AG04449 (cell line): ENCODE data around the gene MFSD2B.
"Not testable (repeated sequence)": the region's sequence is repeated elsewhere in the genome, so short reads cannot be mapped to it uniquely, and the experiment has no call there.

Experiments used
- CTCF ChIA-PET: fragments of 350-600 bp; formaldehyde crosslinking; extraction: SDS; loops from one replicate; lab custom pipeline; 2021; ENCODE audit warnings: antibody characterized with exemption; lab: Yijun Ruan, JAX
- POLR2A ChIA-PET: fragments of 400-600, 350-600 bp; formaldehyde crosslinking; extraction: SDS; loops from one replicate; lab custom pipeline; 2020; ENCODE audit warnings: antibody characterized with exemption, inconsistent platforms; lab: Yijun Ruan, JAX
- DNase-seq: peaks from one replicate; pipeline ENCODE4 v3.0.0-alpha.2; 2010; ENCODE audit warnings: low read depth, low spot score
- H3K4me3 ChIP-seq: 2 replicates; pipeline ENCODE4 v1.5.1; 2011; ENCODE audit warnings: low read depth, mild to moderate bottlenecking, control low read depth, low read length
- CTCF ChIP-seq: IDR thresholded peaks from one replicate; pipeline ENCODE4 v1.5.1; 2011; ENCODE audit warnings: mild to moderate bottlenecking, moderate library complexity, low read length, control low read depth, inconsistent platforms; ENCODE audit not compliant: insufficient read depth; ENCODE audit errors: missing control alignments

The MFSD2B gene

GRCh38 chr2:24040511-24040910 lies 30.6 kb downstream of the MFSD2B start:
- POLR2A ChIA-PET = no interaction called here
- no peak for DNase-seq
- TF ChIP-seq CTCF = no peak
- CTCF ChIA-PET = no interaction called here
- no peak overlapping the region for H3K4me3 ChIP-seq

DNA sequence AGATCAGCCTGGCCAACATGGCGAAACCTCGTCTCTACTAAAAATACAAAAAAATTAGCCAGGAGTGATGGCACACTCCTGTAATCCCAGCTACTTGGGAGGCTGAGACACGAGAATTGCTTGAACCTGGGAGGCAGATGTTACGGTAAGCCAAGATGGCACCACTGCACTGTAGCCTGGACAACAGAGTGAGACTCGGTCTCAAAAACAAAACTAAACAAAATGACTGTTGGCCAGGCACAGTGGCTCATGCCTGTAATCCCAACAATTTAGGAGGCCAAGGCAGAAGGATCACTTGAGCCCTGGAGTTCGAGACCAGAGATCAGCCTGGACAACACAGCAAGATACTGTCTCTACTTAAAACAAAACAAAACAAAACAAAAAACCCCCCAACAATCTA lies 33.2 kb downstream of the MFSD2B start:
- POLR2A ChIA-PET, DNase-seq, CTCF ChIA-PET, H3K4me3 ChIP-seq: not testable (repeated sequence)

DNA sequence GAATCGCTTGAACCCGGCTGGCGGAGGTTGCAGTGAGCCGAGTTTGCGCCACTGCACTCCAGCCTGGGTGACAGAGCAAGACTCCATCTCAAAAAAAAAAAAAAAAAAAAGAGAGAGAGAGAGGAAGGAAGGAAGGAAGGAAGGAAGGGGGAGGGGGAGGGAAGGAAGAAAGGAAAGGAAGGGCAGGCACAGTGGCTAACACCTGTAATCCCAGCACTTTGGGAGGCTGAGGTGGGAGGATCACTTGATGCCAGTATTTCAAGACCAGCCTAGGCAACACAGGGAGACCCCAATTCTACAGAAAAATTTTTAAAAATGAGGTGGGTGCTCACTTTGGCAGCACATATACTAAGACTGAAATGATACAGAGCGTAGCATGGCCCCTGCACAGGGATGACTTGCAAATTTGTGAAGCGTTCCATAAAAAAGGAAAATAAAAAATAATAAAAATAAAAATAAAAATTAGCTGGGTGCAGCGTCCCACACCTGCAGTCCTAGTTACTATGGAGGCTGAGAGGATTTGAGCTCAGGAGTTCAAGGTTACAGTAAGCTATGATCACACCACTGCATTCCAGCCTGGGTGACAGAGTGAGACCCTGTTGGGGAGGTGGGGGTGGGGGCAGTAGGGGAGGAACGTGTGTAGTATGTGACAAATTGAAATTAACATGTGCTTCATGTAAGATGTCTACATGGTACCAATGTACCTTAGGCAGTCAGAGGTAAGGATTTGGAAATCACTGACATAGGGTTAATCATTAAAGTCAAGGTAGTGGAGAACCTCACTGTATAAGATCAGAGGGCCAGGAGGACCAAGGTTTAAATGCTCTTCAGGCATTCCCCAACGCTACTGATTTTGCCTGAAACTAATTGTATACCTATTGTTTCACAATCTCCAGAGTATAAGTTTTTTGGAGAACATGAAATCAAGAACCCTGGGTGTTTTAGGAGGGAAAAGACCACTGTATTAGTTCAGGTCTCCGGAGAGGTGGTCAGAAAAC lies 35.9 kb downstream of the MFSD2B start:
- TF ChIP-seq CTCF = no peak
- ChIA-PET CTCF (interaction anchor here (2.4 kb wide), 1 partner anchor 38 kb away, joined by 13 read pairs; the partner anchor contains the start of gene TP53I3), POLR2A (no interaction called here)
- H3K4me3 ChIP-seq = peak overlapping the region; percentile 87
- no peak for DNase-seq

GRCh38 chr2:24046599-24046929 lies 36.7 kb downstream of the MFSD2B start:
- TF ChIP-seq CTCF = no peak
- POLR2A ChIA-PET = interaction anchor here (1.4 to 1.7 kb wide), 2 partner anchors 30 to 119 kb away, joined by 7 to 8 read pairs; partner anchors contain the start of genes ATAD2B and SF3B6
- DNase-seq = no peak
- H3K4me3 ChIP-seq = peak overlapping the region; percentile 87
- CTCF ChIA-PET = interaction anchor here (1.5 to 2.4 kb wide), 2 partner anchors 38 to 119 kb away, joined by 7 to 13 read pairs; partner anchors contain the start of genes ATAD2B and TP53I3

- ChIA-PET POLR2A (interaction anchor here (0.6 to 1.7 kb wide), 8 partner anchors 8 to 120 kb away, joined by 3 to 9 read pairs (median 6); partner anchors contain the start of genes ATAD2B, SF3B6 and TP53I3), CTCF (interaction anchor here (0.7 to 2.4 kb wide), 4 partner anchors 12 to 120 kb away, joined by 3 to 13 read pairs (median 5); partner anchors contain the start of genes ATAD2B and TP53I3)
- no peak for TF ChIP-seq CTCF
- peak; percentile 93 for DNase-seq
- peak within 1 kb of the TSS; percentile 87 for H3K4me3 ChIP-seq
These were observed 37.2 kb downstream of the MFSD2B start, which contains the start of gene WDCP for GRCh38 chr2:24046930-24047702. WDCP (minus strand) TSS chr2:24047391; CDS start chr2:24039494, 7,897 bp downstream.

GRCh38 chr2:24047703-24048033 lies 37.8 kb downstream of the MFSD2B start:
- H3K4me3 ChIP-seq = no peak overlapping the region
- ChIA-PET CTCF (interaction anchor here (0.7 to 2.4 kb wide), 4 partner anchors 12 to 121 kb away, joined by 3 to 13 read pairs (median 5); partner anchors contain the start of genes ATAD2B and TP53I3), POLR2A (interaction anchor here (0.6 to 1.7 kb wide), 8 partner anchors 9 to 121 kb away, joined by 3 to 9 read pairs (median 6); partner anchors contain the start of genes ATAD2B, SF3B6 and TP53I3)
- no peak for DNase-seq
- TF ChIP-seq CTCF = no peak
